Glutamatergic neuron (in vitro differentiated cells): ENCODE data around the gene TCAIM. TPM values are rescaled to one million over a fixed set of nuclear protein-coding genes. Genes with fewer than 3 reads are reported as not detected.

Experiments
- DNase-seq: peaks from one replicate; pipeline ENCODE4 v3.0.0; 2022
- H3K27ac Mint-ChIP-seq: one replicate; pipeline ENCODE4 v1.8.0; 2020; ENCODE audit warnings: mild to moderate bottlenecking, mixed read lengths, inconsistent platforms; ENCODE audit not compliant: unreplicated experiment
- H3K27me3 Mint-ChIP-seq: one replicate; pipeline ENCODE4 v1.8.0; 2020; ENCODE audit warnings: mild to moderate bottlenecking, moderate library complexity, mixed read lengths, inconsistent platforms; ENCODE audit not compliant: unreplicated experiment
- H3K36me3 Mint-ChIP-seq: one replicate; pipeline ENCODE4 v1.8.0; 2020; ENCODE audit warnings: mild to moderate bottlenecking, mixed read lengths, inconsistent platforms; ENCODE audit not compliant: unreplicated experiment
- H3K4me1 Mint-ChIP-seq: one replicate; pipeline ENCODE4 v1.8.0; 2020; ENCODE audit warnings: mild to moderate bottlenecking, low read depth, mixed read lengths, inconsistent platforms; ENCODE audit not compliant: unreplicated experiment
- H3K4me3 Mint-ChIP-seq: one replicate; pipeline ENCODE4 v1.8.0; 2020; ENCODE audit warnings: mild to moderate bottlenecking, mixed read lengths, inconsistent platforms; ENCODE audit not compliant: unreplicated experiment
- H3K9me3 Mint-ChIP-seq: one replicate; pipeline ENCODE4 v1.8.0; 2020; ENCODE audit warnings: mild to moderate bottlenecking, moderate library complexity, mixed read lengths, inconsistent platforms; ENCODE audit not compliant: unreplicated experiment
- CTCF ChIP-seq: fragments of 200-600 bp; sonication (generic); IDR thresholded peaks from one replicate; pipeline ENCODE4 v1.5.0; 2021; ENCODE audit not compliant: partially characterized antibody, unreplicated experiment
- total RNA-seq: library from RNA; stranded (reverse); fragmentation: NEBNext Ultra II Directional; extraction: Animal tissue kit (Norgen Biotek cat#: 25700); gene quantifications from one replicate; pipeline ENCODE4 v1.2.1, GENCODE V29; 2021; ENCODE audit not compliant: unreplicated experiment

Gene TCAIM
- total RNA-seq, 1 donor from 2014 or later = 17.1 TPM

- Mint-ChIP-seq H3K4me3 (no peak overlapping the region), H3K4me1 (no peaks in the 10 kb centered on the region), H3K9me3 (no peaks in the 10 kb centered on the region), H3K27me3 (peaks cover 2% of the 10 kb centered on the region), H3K36me3 (no peaks in the 10 kb centered on the region), H3K27ac (no peak overlapping the region)
- TF ChIP-seq CTCF = peak; percentile 84
- peak; percentile 72 for DNase-seq
Observed at GRCh38 chr3:44323341-44323955, 15.1 kb upstream of the TCAIM start.

GRCh38 chr3:44324584-44324983, 14.0 kb upstream of the TCAIM start:
- H3K27me3 Mint-ChIP-seq = no peaks in the 10 kb centered on the region

GRCh38 chr3:44326019-44326418, 12.5 kb upstream of the TCAIM start:
- H3K27ac Mint-ChIP-seq = no peak overlapping the region

More at GRCh38 chr3:44324584-44324983, 14.0 kb upstream of the TCAIM start:
- no peak for DNase-seq
- no peaks in the 10 kb centered on the region for H3K4me1 Mint-ChIP-seq
- H3K4me3 Mint-ChIP-seq = no peak overlapping the region
- H3K27ac Mint-ChIP-seq = no peak overlapping the region
- H3K9me3 Mint-ChIP-seq = no peaks in the 10 kb centered on the region
- TF ChIP-seq CTCF = no peak
- no peaks in the 10 kb centered on the region for H3K36me3 Mint-ChIP-seq

GRCh38 chr3:44326515-44326914, 12.1 kb upstream of the TCAIM start:
- Mint-ChIP-seq H3K36me3 (no peaks in the 10 kb centered on the region), H3K4me3 (no peak overlapping the region), H3K27ac (no peak overlapping the region), H3K9me3 (no peaks in the 10 kb centered on the region), H3K4me1 (no peaks in the 10 kb centered on the region), H3K27me3 (no peaks in the 10 kb centered on the region)
- no peak for DNase-seq
- no peak for TF ChIP-seq CTCF

More at GRCh38 chr3:44326019-44326418, 12.5 kb upstream of the TCAIM start:
- TF ChIP-seq CTCF = no peak
- Mint-ChIP-seq H3K36me3 (no peaks in the 10 kb centered on the region), H3K9me3 (no peaks in the 10 kb centered on the region), H3K4me3 (no peak overlapping the region), H3K27me3 (no peaks in the 10 kb centered on the region), H3K4me1 (no peaks in the 10 kb centered on the region)
- DNase-seq = no peak

- no peaks in the 10 kb centered on the region for H3K36me3 Mint-ChIP-seq
- H3K9me3 Mint-ChIP-seq = no peaks in the 10 kb centered on the region
- H3K27ac Mint-ChIP-seq = no peak overlapping the region
- H3K4me1 Mint-ChIP-seq = no peaks in the 10 kb centered on the region
- no peak for DNase-seq
- TF ChIP-seq CTCF = no peak
- no peaks in the 10 kb centered on the region for H3K27me3 Mint-ChIP-seq
- no peak overlapping the region for H3K4me3 Mint-ChIP-seq
Observed at GRCh38 chr3:44329946-44330345, 8.6 kb upstream of the TCAIM start.
